GM15510 (cell line): ENCODE measurements around the gene ADAP1.

Source experiments
- POLR2A ChIP-seq: IDR thresholded peaks from 3 replicates; pipeline ENCODE4 v1.6.1; 2011; ENCODE audit warnings: borderline replicate concordance; ENCODE audit not compliant: insufficient read length; ENCODE audit errors: extremely low read depth

ADAP1 gene, protein sequence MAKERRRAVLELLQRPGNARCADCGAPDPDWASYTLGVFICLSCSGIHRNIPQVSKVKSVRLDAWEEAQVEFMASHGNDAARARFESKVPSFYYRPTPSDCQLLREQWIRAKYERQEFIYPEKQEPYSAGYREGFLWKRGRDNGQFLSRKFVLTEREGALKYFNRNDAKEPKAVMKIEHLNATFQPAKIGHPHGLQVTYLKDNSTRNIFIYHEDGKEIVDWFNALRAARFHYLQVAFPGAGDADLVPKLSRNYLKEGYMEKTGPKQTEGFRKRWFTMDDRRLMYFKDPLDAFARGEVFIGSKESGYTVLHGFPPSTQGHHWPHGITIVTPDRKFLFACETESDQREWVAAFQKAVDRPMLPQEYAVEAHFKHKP

DNA sequence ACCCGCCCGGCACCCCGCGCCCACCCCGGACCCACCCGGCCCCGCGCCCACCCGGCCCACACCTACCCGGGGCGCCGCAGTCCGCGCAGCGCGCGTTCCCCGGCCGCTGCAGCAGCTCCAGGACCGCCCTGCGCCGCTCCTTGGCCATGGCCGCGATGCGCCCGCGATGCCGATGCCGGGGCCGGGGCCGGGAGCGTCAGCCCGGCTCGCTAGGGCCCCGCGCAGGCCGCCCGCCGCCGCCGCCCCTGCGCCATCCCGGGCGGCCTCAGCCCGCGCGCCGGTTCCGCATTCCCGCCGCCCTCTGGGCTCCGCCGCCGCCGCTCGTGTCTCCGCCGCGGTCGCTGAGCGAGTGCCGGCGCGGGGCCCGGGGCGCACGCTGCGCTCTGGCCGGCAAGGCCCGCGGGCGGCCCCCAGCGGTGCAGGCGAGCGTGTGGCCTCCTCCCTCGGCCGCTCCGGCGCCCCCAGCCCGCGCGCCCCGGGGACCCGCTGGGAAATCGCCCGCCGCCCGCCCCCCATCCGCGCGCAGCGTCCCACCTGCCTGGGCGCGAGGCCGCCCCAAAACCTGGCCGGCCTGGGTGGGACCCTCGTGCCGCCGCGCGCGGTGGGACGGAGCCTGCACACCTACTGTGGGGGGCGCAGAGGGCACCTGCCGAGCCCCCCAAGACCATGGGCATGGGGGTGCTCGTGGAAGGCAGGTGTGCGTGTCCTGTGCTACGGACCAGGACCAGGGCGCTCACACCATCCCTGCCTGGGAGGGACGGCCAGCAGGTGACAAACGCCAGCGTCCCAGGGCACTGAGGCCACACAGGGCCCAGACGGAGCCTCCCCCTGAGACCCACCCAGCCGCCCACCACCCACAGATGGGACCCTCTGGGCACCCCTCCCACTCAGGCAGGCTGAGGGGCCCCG lies at the start of gene ADAP1:
ADAP1 (minus strand) TSS at position 351 of the 909 bp plus-strand sequence; CDS start at position 148, 203 bp downstream.
- peak; percentile 48 for TF ChIP-seq POLR2A

DNA sequence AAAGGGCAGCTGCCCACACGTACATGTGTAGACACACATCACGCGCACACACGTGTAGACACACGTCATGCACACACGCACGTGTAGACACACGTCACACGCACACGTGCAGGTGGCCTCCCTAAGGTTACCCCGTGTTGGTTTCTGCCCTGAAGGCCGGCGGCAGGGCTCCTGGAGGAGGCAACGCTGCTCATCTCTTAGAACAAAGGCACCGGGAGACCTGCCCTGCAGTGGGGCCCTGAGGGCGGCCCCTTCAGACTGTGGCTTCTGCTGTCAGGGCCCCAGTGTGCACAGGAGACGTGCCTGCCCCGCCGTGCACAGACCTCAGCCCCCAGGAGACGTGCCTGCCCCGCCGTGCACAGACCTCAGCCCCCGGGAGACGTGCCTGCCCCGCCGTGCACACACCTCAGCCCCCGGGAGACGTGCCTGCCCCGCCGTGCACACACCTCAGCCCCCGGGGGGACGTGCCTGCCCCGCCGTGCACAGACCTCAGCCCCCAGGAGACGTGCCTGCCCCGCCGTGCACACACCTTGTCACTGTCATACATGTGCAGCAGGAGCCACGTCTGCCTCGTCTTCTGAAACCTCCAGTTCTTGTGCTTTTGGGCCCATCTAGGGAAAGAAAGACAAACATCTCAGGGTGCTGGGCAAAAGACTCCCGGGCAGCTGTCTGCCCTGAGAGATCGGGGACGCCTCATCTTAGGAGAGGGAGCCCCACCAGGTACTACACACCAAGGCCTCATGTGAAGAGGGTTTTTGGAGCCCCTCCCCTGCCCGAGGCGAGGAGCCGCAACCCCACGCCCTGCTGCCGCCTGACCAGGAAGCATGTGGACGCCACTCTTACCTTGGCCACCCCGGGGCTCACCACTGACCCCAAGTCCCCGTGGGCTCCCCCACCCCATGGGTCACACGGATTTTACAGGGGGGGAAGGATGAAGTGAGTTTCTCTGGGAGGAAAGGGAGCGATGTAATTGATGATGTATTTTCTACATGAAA lies 45.8 kb upstream of the ADAP1 start:
- no peak for TF ChIP-seq POLR2A

DNA sequence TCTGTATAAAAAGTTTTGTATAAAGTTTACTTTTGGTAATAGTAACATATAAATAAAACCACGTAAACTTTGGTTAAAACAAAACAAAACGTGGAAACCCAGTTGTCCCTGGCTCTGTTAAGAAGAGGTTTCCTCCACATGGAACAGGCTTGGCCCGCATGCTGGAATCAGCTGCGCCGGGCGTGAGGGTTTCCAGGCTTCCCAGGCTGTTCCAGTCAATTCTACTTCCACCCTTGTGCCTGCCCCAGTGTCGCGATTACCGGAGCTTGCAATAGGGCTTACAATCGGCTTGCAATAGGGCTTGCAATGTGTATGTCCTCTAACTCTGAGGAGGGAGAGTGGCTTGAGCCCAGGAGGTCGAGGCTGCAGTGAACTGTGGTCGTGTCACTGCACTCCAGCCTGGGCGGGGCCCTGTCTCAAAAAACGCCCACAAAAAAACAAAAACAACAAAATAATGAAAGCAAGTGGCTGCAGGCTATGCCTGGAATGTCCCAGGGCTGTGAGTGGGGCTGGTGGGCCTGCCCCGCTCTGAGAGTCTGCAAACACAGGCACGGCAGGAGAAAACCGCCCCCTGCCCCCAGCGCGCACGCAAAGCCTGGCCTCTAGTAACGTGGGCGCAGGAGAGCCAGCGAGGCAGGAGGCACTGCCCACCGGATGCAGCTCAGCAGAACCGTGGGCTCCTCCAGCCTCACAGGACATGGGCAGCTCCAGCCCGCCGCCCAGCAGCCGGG lies 44.8 kb upstream of the ADAP1 start:
- no peak for TF ChIP-seq POLR2A

DNA sequence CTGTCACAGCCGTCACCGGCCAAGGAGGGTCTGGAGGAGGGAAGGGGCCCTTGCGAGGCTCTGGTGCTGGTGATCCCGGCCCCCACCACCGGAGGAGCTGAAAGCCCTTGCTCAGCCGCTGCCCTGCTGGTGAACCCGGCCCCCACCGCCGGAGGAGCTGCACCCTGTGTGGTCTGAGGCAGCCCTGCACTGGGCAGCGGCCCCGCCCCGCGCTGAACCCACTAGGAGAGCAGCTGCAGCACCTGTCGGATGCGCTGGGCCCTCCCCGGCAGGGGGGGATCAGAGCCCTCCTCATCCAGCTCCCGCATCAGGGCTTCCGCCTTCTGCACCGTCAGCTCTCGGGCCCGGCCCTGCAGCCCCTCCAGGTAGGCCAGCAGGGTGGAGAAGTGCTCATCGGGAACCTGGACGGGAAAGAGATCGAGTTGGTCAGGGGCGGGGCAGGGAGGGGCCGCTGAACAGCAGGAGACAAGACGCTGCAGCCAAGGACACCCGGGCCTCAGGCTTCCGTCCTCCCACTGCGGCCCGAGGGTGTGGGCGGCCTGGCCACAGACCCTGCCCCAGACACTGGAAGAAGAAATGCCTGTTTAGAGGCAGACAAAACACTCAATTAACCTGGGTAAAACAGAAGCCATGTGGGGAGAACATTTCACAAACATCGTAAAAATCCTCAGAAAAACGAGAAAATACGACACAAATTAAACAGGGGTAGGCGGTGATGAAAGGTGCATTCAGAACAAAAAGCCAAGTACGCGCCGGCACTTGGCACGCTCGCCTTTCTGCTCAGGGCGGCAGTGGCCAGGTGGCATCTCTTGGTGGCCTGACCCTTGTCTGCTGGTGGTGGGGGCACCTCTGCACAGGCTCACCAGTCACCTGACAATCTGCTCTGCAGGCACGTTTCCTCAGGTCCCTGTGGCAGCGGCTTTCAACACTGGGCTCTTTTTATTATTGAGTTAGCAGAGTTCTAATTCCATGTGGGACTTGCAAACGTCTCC lies 43.2 kb upstream of the ADAP1 start:
- no peak for TF ChIP-seq POLR2A

DNA sequence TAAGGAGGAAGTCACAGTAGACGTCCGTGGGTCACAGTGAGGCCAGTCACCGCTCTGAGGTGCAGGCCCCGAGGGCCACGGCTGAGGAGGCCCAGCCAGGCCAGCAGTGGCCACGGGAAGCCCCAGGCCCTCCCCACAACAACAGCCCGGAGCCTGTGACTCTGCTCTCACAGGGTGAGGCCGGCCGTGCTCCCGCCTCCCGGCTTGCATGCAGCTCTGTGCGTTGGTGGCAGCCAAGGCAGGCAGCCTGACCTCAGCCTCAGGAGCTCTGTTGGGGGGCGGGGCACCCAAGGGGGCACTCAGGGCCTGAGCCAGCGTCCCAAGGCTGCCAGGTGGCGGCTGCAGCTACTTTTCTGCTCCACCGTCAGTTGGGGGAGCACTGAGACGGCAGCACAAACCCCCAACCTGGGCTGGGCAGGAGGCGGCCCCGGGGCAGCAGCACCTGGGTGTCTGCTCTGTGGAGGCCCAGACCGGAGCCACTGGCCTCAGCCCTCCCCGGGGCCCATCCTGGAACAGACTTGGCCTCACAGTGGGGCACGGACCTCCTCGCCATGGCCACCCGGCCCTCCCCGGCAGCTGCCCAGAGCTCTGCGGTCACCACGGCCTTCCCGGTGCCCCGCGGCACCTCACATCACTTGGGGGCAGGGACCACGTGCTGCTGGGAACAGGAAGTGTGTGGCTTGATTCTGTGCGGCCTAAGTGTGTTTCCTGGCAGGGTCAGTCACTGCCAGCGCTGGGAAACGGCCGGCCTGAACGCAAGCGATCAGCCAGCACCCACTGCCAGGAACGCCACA lies 41.8 kb upstream of the ADAP1 start:
- TF ChIP-seq POLR2A: no peak

DNA sequence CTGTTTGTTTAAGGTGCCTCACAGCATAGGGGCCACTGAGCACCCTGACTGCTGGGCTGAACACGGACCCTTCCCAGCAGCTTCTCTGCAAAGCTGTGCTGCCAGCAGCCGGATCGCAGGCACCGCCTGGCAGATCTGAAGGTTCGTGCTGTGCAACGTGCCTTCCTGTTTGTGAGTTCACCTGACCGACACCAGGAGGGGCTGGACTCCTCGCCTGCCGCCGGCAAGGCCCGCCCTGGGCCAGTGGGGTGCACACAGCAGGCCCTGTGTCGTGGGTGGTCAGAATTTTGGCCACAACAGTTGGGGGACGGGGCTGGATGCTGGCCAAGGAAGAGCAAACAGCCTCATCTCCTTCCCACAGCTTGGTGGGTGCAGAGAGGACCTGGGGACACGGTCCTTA lies 41.1 kb upstream of the ADAP1 start:
- no peak for TF ChIP-seq POLR2A

DNA sequence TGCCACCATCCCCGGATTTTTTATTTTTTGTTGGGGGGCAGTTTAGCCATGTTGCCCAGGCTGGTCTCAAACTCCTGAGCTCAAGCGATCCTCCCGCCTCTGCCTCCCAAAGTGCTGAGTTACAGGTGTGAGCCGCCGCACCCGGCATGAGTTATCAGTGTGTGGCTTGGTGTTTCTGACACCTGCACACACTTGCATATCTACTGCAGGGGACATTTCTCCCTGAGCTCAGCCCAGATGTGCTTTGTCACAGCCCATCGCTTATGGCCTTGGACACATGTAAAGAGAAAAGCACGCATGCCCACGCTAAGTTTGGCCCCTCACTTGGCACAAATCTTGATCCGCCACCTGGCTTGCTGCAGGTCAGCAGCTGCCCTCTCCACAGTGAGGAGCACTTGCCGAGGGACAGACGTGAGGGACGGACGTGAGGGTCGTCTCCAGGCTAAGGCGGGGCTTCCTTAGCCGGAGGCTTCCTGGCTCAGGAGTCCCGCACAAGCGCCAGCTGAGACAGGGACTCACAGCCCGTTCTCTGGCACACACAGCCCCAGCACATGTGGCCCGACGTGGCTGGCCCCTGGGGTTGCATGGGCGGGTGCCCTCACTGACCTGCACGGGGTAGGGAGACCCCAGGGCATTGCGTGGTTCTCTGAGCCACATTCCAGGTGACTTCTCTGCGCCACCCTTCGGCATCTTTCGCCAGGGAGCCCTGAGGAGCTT lies 40.3 kb upstream of the ADAP1 start:
- no peak for TF ChIP-seq POLR2A

DNA sequence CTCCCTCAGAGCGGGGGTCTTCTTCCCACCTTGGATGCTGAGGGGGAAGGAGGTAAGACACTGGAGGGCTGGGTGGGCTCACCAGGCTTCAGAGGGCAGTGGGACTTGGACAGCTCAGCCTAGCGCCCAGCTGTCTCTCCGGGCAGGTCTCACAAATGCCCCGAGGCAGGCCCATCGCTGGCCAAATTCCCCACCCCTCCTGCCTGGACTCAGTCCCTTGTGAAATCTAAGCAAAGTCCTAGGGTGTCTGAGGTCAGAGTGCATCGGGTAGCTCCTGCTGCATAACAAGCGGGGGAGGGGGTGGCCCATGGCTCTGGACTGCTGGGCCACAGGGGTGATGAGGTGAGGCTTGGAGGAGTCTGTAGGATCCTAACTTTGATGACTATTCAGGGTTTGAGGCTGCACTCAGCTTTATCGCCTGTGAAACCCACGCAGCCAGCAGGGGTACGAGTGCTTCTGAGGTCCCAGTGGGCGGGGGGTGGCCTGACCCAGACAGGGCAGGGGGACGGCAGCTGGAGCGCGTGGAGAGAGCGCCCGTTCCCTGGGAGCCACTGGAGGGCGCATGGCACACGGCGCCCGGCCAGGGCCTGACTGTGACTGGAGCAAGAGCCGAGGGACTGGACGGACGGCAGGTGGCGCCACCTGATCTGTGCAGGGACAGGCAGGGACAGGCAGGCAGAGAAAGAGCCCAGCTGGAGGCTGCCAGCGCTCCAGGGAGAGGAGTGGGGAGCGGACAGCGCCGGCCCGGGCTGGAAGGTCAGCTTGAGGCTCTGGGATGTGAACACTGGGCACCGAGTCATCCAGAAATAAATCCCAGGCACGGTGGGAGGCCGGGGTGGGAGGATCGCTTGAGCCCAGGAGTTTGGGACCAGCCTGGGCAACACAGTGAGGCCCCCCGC lies 38.5 kb upstream of the ADAP1 start:
- TF ChIP-seq POLR2A: no peak

DNA sequence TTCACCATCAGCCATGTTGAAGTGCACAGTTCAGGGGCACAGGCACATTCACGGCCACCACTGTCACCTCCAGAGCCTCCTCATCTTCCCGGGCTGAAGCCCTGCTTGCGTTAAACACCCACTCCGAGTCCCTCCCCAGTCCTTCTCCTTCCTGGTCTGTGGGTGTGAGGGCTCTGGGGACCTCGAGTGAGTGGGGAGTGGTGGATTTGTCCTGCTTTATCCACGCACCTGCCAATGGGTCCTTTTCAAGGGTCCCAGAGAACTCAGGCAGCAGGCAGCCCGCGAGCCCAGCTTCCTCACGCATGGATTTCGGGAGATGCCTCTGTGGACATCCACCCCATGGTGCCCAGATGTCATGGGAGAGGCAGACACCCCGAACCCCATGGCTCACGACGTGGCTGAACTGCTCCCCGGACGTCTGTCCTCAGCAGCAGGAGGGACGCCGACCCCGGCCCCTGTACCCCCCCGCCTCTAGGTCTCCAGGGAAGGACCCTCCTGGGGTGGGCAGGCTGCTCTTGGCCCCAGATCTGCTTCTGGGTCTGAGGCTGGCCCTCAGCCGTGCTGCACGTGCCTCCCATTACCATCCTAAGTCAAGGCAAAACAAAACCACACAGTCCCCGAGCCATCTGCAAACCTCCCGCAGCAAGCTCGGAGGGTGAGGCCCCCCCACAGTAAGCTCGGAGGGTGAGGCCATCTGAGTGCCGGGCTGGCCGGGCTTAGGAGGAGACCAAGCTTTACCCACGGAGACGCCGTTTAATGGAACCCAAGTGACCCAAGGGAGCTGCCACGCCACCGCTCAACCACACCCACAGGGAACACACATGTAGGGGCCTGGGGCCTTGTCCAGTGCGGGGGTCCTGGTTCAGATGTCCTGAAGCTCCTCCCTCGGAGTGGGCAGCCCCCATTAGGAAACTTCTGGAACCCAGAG lies 37.5 kb upstream of the ADAP1 start:
- TF ChIP-seq POLR2A: no peak
